Activated T-cell treated with anti-CD3 and anti-CD28 coated beads, Interleukin-2, amount 50 U/mL, for 72 hours (primary cell): ENCODE data around the gene LRBA. TPM values are rescaled to one million over a fixed set of nuclear protein-coding genes. Genes with fewer than 3 reads are reported as not detected.

Experiments
- ATAC-seq, 2 donors: fragments of 150-1000 bp; cut with Tn5 transposase; replicated peaks in 1 of 2; 2 replicates each; pipeline ENCODE4 v1.10.0; 2021; ENCODE audit warnings: moderate library complexity in 2 of 2, mild to moderate bottlenecking in 1 of 2
- DNase-seq, 2 donors: peaks; one replicate each; pipeline ENCODE4 v3.0.0; 2021 to 2022; ENCODE audit warnings: mixed read lengths in 1 of 2
- H3K27ac Mint-ChIP-seq: one replicate; pipeline ENCODE4 v1.8.0; 2022; ENCODE audit warnings: mild to moderate bottlenecking, moderate library complexity, mixed read lengths
- H3K27me3 Mint-ChIP-seq: one replicate; pipeline ENCODE4 v1.8.0; 2022; ENCODE audit warnings: low read depth, mixed read lengths
- H3K36me3 Mint-ChIP-seq, 2 donors: one replicate each; pipeline ENCODE4 v1.8.0; 2022; ENCODE audit warnings: mixed read lengths in 2 of 2, mild to moderate bottlenecking in 1 of 2; ENCODE audit not compliant: insufficient read depth in 2 of 2
- H3K4me1 Mint-ChIP-seq: one replicate; pipeline ENCODE4 v1.8.0; 2022; ENCODE audit warnings: low read depth, mixed read lengths
- H3K4me3 Mint-ChIP-seq, 2 donors: one replicate each; pipeline ENCODE4 v1.8.0; 2022; ENCODE audit warnings: mild to moderate bottlenecking in 2 of 2, mixed read lengths in 2 of 2, moderate library complexity in 2 of 2
- H3K9me3 Mint-ChIP-seq, 2 donors: one replicate each; pipeline ENCODE4 v1.8.0; 2022; ENCODE audit warnings: mixed read lengths in 2 of 2
- total RNA-seq, 2 donors: library from RNA; stranded (reverse); gene quantifications; one replicate each; pipeline ENCODE4 v1.2.3, GENCODE V29; 2022

Gene LRBA
- total RNA-seq, 2 donors from 2014 or later = 46.3 to 56.6 TPM

DNA sequence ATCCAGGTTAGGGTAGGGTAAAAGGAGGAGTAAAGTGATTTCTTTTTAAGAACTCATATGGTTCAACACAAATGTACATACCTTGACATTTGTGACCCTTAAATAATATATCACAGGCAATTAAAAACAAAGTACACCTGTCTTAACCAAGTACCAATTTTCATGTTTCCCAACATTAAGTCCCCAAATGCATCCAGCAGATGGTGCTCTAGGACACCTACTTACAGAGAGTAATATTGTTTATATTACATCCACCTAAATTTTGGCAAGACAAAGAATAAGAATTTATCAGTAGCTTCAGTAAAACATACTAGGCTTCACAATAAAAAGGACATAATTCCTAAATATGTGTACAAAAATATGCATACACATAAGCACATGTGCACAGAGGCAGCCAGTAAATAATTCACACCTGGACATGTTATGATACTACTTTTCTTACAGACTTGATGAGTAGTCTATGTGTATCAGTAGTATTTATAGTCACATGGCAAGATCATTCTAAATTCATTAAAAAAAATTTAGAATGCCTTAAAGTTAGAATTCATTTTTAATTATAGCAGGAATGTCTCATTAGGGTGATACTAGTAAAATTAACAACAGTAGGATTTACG lies 717.1 kb downstream of the LRBA start:
- H3K36me3 Mint-ChIP-seq = peaks cover 0 to 2% of the 10 kb centered on the region in 2 donors
- H3K4me3 Mint-ChIP-seq = no peak overlapping the region
- H3K4me1 Mint-ChIP-seq = peaks cover 16% of the 10 kb centered on the region
- peaks cover 0 to 1% of the 10 kb centered on the region in 2 donors for H3K9me3 Mint-ChIP-seq
- H3K27me3 Mint-ChIP-seq = no peaks in the 10 kb centered on the region
- DNase-seq (peak; percentile 36 to 37), ATAC-seq (peak in 1 of 2 donors; percentile 49)
- H3K27ac Mint-ChIP-seq = no peak overlapping the region

DNA sequence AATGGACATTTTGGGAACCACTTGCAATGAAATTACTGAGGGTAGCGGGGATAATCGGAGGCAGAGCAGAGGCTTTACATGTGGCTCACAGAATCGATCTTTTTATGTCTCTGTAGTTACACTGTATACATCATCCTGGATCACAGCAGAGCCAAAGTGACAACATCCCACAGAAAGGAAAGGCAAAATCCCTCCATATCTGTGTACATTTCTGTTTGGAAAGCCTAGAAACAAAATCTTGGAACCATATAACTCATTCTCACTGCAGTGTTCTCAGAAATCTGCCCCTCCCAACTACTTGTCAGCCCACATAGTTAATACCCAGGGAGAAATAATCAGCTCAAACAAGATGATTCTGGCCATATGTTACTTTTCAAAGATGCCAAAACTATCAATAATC lies 725.2 kb downstream of the LRBA start:
- Mint-ChIP-seq H3K27ac (no peak overlapping the region), H3K27me3 (no peaks in the 10 kb centered on the region), H3K9me3 (peaks cover 0 to 1% of the 10 kb centered on the region in 2 donors), H3K36me3 (peaks cover 2 to 3% of the 10 kb centered on the region in 2 donors), H3K4me3 (no peak overlapping the region), H3K4me1 (no peaks in the 10 kb centered on the region)
- ATAC-seq (no peak), DNase-seq (no peak)

DNA sequence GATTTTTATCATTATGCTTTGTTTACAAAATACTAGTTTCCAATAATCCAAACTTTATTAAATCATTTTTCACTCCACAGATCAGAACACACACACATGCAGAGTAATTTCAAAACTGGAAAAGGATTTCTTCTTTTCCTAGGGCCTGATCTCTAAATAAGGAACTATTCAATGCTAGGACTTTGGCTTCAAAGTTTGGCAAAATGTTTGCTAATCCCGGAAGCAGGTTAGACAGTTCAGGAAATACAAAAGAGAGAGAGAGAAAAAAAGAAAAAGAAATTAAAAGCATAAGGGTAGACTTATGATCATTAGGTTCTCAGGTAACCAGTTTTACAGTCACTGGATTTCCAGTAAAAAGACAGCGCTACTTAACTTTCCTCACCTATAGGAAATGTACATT lies 725.9 kb downstream of the LRBA start:
- no peak for ATAC-seq
- Mint-ChIP-seq H3K9me3 (peaks cover 0 to 1% of the 10 kb centered on the region in 2 donors), H3K36me3 (peaks cover 2 to 3% of the 10 kb centered on the region in 2 donors), H3K27ac (no peak overlapping the region), H3K4me3 (no peak overlapping the region), H3K4me1 (no peaks in the 10 kb centered on the region), H3K27me3 (no peaks in the 10 kb centered on the region)
- no peak for DNase-seq

DNA sequence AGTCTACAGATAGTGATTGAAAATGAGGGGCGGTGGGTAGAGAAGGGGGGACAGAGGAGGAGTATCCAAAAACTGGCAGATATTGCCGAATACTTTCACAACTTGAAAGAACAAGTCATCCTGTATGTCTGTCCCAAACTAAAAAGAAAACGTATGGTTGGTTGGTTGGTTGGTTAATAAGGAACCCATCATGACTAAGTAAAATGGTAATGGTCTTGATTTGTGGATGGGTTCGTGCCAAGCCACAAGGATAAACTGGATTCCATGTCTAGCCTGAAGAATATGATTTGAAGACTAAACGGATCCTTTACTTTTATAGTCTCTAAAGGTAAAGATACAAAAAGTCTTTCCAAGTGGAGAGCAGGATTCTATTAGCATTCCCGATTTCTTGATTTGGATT lies 728.4 kb downstream of the LRBA start:
- no peaks in the 10 kb centered on the region for H3K9me3 Mint-ChIP-seq
- H3K4me1 Mint-ChIP-seq = peaks cover 5% of the 10 kb centered on the region

DNA sequence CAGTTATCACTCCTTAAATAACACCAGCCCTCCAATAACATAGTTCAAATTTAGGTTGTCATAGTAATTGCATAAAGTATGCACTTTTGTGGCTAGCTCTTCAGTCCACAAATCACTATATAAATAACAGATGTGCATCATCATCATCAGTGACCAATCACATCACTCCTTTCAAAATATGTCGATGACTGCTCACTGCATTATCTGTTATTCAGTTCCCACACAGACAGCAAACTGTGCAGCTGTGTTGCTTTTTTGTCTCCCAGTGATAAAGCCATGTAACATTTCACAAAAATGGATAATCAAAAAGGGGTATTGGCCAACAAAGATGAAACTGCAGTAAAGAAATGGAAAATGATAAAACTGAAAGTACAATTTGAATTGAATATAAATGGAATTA lies 731.4 kb downstream of the LRBA start:
- Mint-ChIP-seq H3K27me3 (no peaks in the 10 kb centered on the region), H3K4me1 (peaks cover 5% of the 10 kb centered on the region), H3K36me3 (peaks cover 3 to 15% of the 10 kb centered on the region in 2 donors), H3K9me3 (no peaks in the 10 kb centered on the region), H3K27ac (peak overlapping the region; percentile 47), H3K4me3 (no peak overlapping the region)
- DNase-seq = no peak
- ATAC-seq = no peak

More for the DNA sequence above, 728.4 kb downstream of the LRBA start:
- Mint-ChIP-seq H3K27me3 (no peaks in the 10 kb centered on the region), H3K36me3 (peaks cover 2 to 7% of the 10 kb centered on the region in 2 donors), H3K27ac (no peak overlapping the region), H3K4me3 (no peak overlapping the region)
- ATAC-seq = no peak
- no peak for DNase-seq

DNA sequence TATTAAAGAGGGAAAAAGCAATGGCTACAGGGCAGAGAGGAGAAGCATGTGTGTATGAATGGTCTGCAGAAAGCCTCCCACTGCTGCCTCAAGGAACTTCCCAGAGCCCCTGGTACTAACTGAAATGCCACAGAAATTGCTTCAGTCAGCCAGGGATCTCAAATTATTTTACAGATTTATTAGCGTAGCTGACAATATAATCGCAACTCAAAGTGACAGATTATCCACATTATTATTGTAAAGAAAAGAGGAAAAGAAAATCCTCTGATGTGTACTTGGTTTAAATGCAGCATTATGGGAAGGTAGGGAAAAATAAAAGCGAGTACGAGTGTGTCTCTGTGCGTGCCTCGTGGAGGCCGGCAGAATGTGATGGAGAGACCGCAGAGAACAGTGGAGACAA lies 734.1 kb downstream of the LRBA start:
- DNase-seq (no peak), ATAC-seq (no peak)
- Mint-ChIP-seq H3K4me1 (peaks cover 5% of the 10 kb centered on the region), H3K27me3 (no peaks in the 10 kb centered on the region), H3K27ac (no peak overlapping the region), H3K9me3 (peaks cover 2 to 3% of the 10 kb centered on the region in 2 donors), H3K4me3 (no peak overlapping the region), H3K36me3 (peaks cover 8 to 27% of the 10 kb centered on the region in 2 donors)

DNA sequence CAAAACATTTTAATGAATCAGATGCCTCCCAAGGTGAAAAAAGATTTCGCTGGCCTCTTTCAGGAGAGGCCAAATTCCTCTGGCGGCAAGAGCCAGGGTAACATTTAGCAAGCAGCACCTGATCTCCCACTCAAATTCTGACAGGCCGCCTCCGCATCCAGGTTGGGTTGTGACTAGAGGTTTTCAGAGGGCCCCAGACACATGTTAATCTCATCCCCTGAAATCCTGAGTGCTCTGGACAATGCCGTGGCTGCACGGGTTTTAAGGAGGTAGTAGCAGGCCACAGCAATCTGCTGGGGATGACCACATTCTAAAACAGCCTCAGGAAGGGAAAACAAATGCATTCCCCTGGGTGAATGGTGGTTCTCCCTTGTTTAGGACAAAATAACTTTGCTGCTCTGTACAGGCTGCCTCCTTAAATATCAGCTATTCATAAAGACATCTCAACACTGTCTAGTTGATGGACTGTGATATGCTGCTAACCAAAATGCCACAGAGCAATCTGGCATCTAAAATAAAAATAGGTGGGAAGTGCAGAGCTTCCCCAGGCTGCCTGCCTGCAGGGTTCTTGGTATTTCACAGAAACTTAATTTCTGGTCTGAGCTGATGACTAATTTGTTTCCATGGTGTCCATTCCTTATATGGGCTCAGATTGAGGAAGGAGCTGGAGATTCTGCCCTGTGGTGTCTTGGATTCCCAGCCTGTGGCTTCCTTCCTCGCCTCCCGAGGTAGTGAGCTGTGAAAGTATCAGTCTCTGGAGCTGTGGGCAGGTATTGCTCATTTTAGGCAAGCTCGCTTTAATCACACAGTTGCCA lies 734.8 kb downstream of the LRBA start:
- Mint-ChIP-seq H3K27me3 (no peaks in the 10 kb centered on the region), H3K4me1 (peaks cover 5% of the 10 kb centered on the region), H3K9me3 (peaks cover 2 to 3% of the 10 kb centered on the region in 2 donors), H3K27ac (no peak overlapping the region), H3K4me3 (no peak overlapping the region), H3K36me3 (peaks cover 9 to 28% of the 10 kb centered on the region in 2 donors)
- DNase-seq = no peak
- ATAC-seq = no peak

DNA sequence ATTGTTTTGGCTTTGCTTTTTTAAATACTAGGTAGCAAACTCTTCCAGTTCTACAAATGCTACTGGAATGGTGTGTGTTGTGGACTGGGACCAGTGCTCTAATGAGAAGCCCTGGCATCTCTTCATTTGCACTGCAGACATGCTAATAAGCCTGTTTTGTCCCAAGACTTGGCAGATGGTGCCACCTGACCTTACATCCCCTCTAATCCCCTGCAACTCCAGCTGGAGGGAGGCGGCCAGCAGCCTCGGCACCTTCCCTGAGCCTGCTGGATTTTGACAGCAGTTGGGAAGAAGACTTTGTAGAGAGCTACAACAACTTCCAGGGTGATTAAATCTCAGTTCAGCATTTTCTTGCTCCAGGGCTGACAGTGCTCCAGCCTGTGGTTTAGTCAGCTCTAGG lies 736.9 kb downstream of the LRBA start:
- Mint-ChIP-seq H3K27me3 (no peaks in the 10 kb centered on the region), H3K4me3 (no peak overlapping the region)

DNA sequence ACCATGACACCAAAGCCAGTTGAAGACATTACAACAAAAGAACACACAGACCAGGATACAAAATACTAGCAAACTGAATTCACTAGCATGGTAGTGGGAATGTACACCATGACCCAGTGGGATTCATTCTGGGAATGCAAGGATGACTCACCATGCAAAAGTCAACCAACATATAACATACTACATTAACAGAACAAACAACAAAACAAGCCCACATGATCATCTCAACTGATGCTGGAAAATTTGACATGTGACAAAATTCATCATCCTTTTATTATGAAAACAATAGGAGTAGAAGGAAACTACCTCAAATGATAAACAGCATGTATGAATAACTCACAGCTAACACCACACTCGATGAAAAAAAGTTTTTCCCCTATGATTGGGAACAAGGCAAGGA lies 746.6 kb downstream of the LRBA start:
- no peaks in the 10 kb centered on the region for H3K27me3 Mint-ChIP-seq
- H3K36me3 Mint-ChIP-seq = peaks cover 7% of the 10 kb centered on the region in 2 donors
- H3K4me3 Mint-ChIP-seq = no peak overlapping the region
- H3K4me1 Mint-ChIP-seq = no peaks in the 10 kb centered on the region
- H3K27ac Mint-ChIP-seq = peak overlapping the region; percentile 79
- H3K9me3 Mint-ChIP-seq = peaks cover 1 to 2% of the 10 kb centered on the region in 2 donors
- ATAC-seq (no peak), DNase-seq (no peak)

More for the DNA sequence above, 736.9 kb downstream of the LRBA start:
- no peak for ATAC-seq
- DNase-seq = no peak
- H3K27ac Mint-ChIP-seq = no peak overlapping the region
- peaks cover 2 to 3% of the 10 kb centered on the region in 2 donors for H3K9me3 Mint-ChIP-seq
- no peaks in the 10 kb centered on the region for H3K4me1 Mint-ChIP-seq
- H3K36me3 Mint-ChIP-seq = peaks cover 13 to 36% of the 10 kb centered on the region in 2 donors

DNA sequence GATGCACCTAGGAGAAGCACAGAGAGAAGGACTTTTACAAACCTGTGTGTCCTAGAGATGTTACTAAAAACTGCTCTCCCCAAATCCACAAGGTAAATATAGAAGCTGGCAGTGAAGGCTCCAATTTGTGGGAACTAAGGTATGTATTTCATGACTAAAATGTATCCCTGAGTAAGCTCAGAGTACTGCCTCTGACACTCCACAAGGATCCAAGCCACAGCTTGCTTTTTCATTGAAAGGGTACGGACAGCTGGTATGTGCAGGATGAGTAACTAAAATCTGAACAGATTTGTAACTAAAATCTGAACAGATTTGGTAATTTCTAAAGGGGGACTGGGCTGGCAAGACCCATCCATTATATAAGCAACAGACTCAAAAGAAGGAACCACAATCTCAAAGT lies 749.3 kb downstream of the LRBA start:
- Mint-ChIP-seq H3K36me3 (peaks cover 0 to 5% of the 10 kb centered on the region in 2 donors), H3K4me1 (no peaks in the 10 kb centered on the region), H3K27me3 (no peaks in the 10 kb centered on the region), H3K9me3 (no peaks in the 10 kb centered on the region), H3K4me3 (no peak overlapping the region), H3K27ac (no peak overlapping the region)
- ATAC-seq (no peak), DNase-seq (no peak)

DNA sequence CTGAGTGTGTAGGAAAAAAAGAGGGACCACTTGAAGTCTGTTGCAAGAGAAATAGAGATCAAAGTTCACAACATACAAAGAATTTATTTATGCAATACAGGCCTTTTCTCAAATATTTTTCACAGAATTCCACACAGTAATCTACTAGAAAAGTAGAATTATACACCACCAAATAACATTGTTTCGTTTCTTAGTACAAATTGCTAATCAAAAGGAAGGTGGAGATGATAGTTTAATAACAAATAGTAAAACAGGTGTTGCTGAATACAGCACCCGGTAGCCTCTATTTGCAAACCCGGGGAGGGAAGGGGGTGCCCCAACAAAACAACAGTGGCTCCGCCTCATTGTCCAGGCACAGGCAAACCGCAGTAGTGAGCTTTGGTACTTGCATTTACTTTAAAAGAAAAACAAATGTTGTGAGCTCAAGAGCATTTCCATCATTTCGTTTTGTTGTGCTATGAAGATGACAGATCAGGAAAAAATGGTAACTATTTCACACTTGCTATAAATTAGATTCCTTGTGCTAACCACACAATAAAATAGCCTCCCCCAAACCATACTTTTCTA lies 750.4 kb downstream of the LRBA start:
- Mint-ChIP-seq H3K4me3 (no peak overlapping the region), H3K9me3 (no peaks in the 10 kb centered on the region), H3K4me1 (no peaks in the 10 kb centered on the region), H3K27me3 (no peaks in the 10 kb centered on the region), H3K36me3 (peaks cover 0 to 2% of the 10 kb centered on the region in 2 donors), H3K27ac (no peak overlapping the region)
- no peak for DNase-seq
- ATAC-seq = no peak

DNA sequence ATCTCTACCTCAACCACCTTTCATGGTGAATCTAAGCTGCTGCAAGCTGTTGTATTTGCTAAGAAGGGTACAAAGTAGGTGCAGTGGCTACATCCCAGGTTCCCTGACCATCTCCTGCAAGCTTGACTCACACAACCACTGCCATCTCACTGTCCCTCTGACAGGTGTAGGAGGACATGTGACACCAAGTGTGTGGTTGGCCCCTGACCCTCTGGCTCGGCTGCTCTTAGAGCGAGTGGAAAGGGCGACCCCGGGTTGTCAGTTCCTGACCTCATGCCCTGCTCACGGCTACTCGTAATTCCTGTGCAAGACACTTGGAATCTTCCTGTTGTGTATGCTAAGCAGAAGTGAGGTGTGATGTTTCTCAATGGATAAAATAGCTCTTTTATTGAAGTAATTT lies 752.5 kb downstream of the LRBA start:
- Mint-ChIP-seq H3K36me3 (peaks cover 0 to 2% of the 10 kb centered on the region in 2 donors), H3K9me3 (no peaks in the 10 kb centered on the region), H3K4me3 (no peak overlapping the region), H3K27ac (no peak overlapping the region), H3K4me1 (no peaks in the 10 kb centered on the region), H3K27me3 (no peaks in the 10 kb centered on the region)
- ATAC-seq = no peak
- no peak for DNase-seq

DNA sequence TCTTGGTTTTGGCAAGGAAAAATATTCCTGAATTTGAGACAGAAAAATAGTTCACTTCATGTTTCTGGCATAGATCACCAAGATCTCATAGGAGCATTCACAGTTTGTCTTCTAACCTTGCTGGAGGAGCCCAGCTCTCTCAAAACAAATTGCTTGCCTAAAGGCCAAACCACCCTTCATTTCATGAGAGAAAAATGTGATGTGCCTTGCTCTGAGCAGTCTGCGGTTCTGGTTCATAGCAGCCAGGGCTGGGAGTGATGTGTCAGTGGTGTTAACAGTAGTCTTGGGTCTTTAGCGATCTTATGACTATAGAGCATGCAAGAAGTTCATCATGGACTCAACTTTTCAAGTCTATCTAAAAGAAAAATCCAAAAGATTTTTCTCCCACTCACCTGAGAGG lies 753.5 kb downstream of the LRBA start:
- H3K27me3 Mint-ChIP-seq = no peaks in the 10 kb centered on the region
- no peaks in the 10 kb centered on the region for H3K9me3 Mint-ChIP-seq
- H3K4me1 Mint-ChIP-seq = no peaks in the 10 kb centered on the region
- H3K27ac Mint-ChIP-seq = no peak overlapping the region
- DNase-seq (no peak), ATAC-seq (no peak)
- H3K4me3 Mint-ChIP-seq = no peak overlapping the region
- H3K36me3 Mint-ChIP-seq = peaks cover 0 to 2% of the 10 kb centered on the region in 2 donors
